Effector memory CD4-positive, alpha-beta T cell (primary cell): Measurements from ENCODE around the gene TOE1.
"Not testable (repeated sequence)": the region's sequence is repeated elsewhere in the genome, so short reads cannot be mapped to it uniquely, and the experiment has no call there.

Source experiments
- DNase-seq, 3 donors: peaks; one replicate each; pipeline ENCODE4 v3.0.0-alpha.2; 2020
- H3K27ac ChIP-seq: 2 replicates; pipeline ENCODE4 v1.7.0; 2013; ENCODE audit warnings: mild to moderate bottlenecking, low read length, moderate library complexity; ENCODE audit not compliant: insufficient read depth, poor library complexity, severe bottlenecking
- H3K27me3 ChIP-seq: replicated peaks from 2 replicates; pipeline ENCODE4 v1.7.0; 2013; ENCODE audit warnings: mild to moderate bottlenecking, low read length; ENCODE audit not compliant: insufficient read depth, control insufficient read depth, poor library complexity, severe bottlenecking
- H3K36me3 ChIP-seq: 2 replicates; pipeline ENCODE4 v1.7.0; 2013; ENCODE audit warnings: mild to moderate bottlenecking, low read length, moderate library complexity; ENCODE audit not compliant: control insufficient read depth, insufficient read depth
- H3K4me1 ChIP-seq: 2 replicates; pipeline ENCODE4 v1.7.0; 2013; ENCODE audit warnings: low read length, mild to moderate bottlenecking; ENCODE audit not compliant: control insufficient read depth, insufficient read depth, poor library complexity, severe bottlenecking
- H3K4me3 ChIP-seq: 2 replicates; pipeline ENCODE4 v1.7.0; 2013; ENCODE audit warnings: low read length, low read depth, mild to moderate bottlenecking; ENCODE audit not compliant: insufficient read depth, poor library complexity, severe bottlenecking
- H3K9me3 ChIP-seq: 2 replicates; pipeline ENCODE4 v1.7.0; 2013; ENCODE audit warnings: mild to moderate bottlenecking, low read length, moderate library complexity; ENCODE audit not compliant: control insufficient read depth

TOE1 gene

DNA sequence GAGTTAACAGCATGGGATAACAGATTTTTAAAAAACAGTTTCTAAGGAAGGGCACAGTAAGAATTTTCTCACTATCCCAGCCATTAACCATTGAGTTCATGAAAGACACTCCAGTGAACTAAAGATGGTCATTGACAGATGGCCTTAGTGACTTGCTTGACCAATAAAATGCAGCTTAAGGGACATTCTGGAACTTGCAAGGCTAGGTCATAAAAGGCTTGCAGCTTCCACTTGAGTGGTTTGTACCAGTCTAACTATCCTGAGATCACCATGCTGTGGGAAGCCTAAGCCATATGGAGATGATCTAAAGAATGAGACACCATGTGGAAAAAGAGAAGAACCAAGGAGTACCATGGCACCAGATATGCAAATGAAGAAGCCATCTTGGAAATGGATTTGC is 38.2 kb downstream of the TOE1 start:
- Histone ChIP-seq H3K4me1 (no peaks in the 10 kb centered on the region), H3K9me3 (no peaks in the 10 kb centered on the region), H3K4me3 (no peak overlapping the region), H3K27ac (no peak overlapping the region), H3K27me3 (no peaks in the 10 kb centered on the region), H3K36me3 (no peaks in the 10 kb centered on the region)
- no peak for DNase-seq

GRCh38 chr1:45379524-45379923 is 39.6 kb downstream of the TOE1 start:
- Histone ChIP-seq H3K9me3 (no peaks in the 10 kb centered on the region), H3K27me3 (no peaks in the 10 kb centered on the region), H3K4me1 (no peaks in the 10 kb centered on the region), H3K27ac (no peak overlapping the region), H3K4me3 (no peak overlapping the region), H3K36me3 (no peaks in the 10 kb centered on the region)
- no peak for DNase-seq

DNA sequence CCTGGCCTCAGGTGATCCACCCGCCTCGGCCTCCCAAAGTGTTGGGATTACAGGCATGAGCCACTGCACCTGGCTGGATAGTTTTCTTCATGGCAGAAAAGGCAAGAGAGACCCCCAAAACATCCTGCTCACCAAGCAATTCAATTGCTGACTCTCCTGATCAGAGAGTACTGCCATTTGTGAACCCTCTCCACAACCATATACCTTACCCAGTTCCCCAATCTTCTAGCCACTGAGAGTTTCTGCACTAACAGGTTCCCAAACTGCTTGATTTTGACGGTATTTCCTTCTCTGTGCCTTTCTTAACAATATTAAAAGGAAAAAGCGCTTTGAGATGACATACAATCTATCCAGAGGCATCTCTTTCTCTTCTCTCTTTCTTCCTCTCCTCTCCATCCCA is 40.2 kb downstream of the TOE1 start:
- Histone ChIP-seq H3K36me3 (no peaks in the 10 kb centered on the region), H3K27me3 (no peaks in the 10 kb centered on the region), H3K27ac (no peak overlapping the region), H3K9me3 (no peaks in the 10 kb centered on the region), H3K4me3 (no peak overlapping the region), H3K4me1 (no peaks in the 10 kb centered on the region)
- DNase-seq: no peak

GRCh38 chr1:45380730-45381129 is 40.8 kb downstream of the TOE1 start:
- no peaks in the 10 kb centered on the region for H3K9me3 ChIP-seq
- no peaks in the 10 kb centered on the region for H3K27me3 ChIP-seq
- H3K4me3 ChIP-seq: no peak overlapping the region
- no peak overlapping the region for H3K27ac ChIP-seq
- H3K36me3 ChIP-seq: no peaks in the 10 kb centered on the region
- no peak for DNase-seq
- no peaks in the 10 kb centered on the region for H3K4me1 ChIP-seq

GRCh38 chr1:45381243-45381642 is 41.3 kb downstream of the TOE1 start:
- Histone ChIP-seq H3K4me3 (no peak overlapping the region), H3K4me1 (no peaks in the 10 kb centered on the region), H3K27me3 (no peaks in the 10 kb centered on the region), H3K27ac (no peak overlapping the region), H3K36me3 (no peaks in the 10 kb centered on the region), H3K9me3 (no peaks in the 10 kb centered on the region)
- no peak for DNase-seq

DNA sequence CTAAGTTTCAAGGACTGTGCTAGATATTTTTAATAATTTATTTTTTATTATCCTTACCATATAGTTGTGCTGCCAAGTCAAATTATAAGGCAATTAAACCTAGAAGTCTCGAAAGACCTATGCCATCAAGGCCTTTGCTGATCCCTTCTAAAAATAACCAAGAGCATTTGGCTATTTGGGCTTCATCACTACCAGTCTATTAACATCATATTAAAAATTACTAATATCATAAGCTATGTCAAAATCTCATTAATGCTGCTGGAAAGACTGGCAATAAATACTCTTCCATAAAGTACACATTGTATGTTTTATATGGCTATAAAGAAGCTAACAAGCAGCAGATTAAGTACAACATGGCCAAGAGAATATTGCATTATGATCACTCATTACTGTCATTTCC is 43.2 kb downstream of the TOE1 start:
- H3K9me3 ChIP-seq: no peaks in the 10 kb centered on the region
- no peaks in the 10 kb centered on the region for H3K4me1 ChIP-seq
- no peak overlapping the region for H3K27ac ChIP-seq
- H3K4me3 ChIP-seq: no peak overlapping the region
- no peak for DNase-seq
- H3K36me3 ChIP-seq: no peaks in the 10 kb centered on the region
- H3K27me3 ChIP-seq: no peaks in the 10 kb centered on the region

DNA sequence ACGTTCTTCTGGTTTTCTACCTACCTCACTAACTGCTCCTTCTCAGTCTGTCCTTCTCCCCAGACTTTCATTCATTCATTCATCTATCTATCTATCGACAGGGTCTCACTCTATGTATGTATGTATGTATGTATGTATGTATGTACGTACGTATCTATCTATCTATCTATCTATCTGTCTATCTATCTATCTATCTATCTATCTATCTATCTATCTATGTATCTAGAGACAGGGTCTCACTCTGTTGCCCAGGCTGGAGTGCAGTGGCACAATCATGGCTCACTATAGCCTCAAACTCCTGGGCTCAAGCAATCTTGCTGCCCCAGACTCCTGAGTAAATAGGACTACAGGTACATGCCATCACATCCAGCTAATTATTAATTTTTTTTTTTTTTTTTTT is 44.2 kb downstream of the TOE1 start:
- DNase-seq, H3K27ac ChIP-seq, H3K9me3 ChIP-seq, H3K27me3 ChIP-seq, H3K36me3 ChIP-seq, H3K4me1 ChIP-seq, H3K4me3 ChIP-seq: not testable (repeated sequence)

DNA sequence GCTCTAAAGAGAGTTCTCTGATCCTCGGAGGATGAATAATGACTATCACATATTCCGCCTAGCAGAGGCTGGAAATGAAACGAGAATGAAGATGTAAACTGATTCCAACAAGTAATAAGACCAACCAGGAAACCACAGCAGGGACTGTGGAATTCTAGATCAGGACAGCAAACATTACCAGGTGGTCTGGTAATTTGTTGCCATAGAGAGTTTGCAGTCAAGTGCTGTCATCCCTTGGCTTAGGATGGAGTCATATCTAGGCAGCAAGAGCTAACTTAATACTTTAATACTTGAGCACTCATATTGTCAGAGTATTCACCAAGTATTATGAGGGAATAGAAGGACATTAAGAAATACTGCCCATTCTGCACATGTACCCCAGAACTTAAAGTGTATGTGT is 45.3 kb downstream of the TOE1 start:
- DNase-seq: no peak
- Histone ChIP-seq H3K4me3 (no peak overlapping the region), H3K4me1 (no peaks in the 10 kb centered on the region), H3K27ac (no peak overlapping the region), H3K9me3 (no peaks in the 10 kb centered on the region), H3K27me3 (no peaks in the 10 kb centered on the region), H3K36me3 (no peaks in the 10 kb centered on the region)

DNA sequence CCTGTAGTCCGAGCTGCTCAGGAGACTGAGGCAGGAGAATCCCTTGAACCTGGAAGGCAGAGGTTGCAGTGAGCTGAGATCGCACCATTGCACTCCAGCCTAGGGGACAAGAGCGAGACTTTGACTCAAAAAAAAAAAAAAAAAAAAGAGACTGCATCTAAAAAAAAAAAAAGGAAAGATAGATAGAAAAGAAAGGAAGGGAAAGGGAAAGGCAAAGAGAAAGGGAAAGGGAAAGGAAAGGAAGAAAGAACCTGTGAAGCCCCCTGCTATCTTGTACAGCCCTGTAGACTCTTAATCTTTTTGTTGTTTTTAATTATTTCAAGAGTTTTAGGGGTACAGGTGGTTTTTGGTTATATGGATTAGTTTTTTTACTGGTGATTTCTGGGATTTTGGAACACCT is 46.2 kb downstream of the TOE1 start:
- no peak for DNase-seq
- Histone ChIP-seq H3K9me3 (no peaks in the 10 kb centered on the region), H3K4me3 (no peak overlapping the region), H3K36me3 (no peaks in the 10 kb centered on the region), H3K27ac (no peak overlapping the region), H3K27me3 (no peaks in the 10 kb centered on the region), H3K4me1 (no peaks in the 10 kb centered on the region)
